DND-41 (cell line): ENCODE results near the gene UVRAG.

ENCODE experiments used
- ATAC-seq: fragments of 200-7000 bp; cut with Tn5 transposase; 3 replicates; pipeline ENCODE4 v1.9.1; 2021; ENCODE audit warnings: low read depth; ENCODE audit not compliant: insufficient read depth
- DNase-seq: peaks from one replicate; pipeline ENCODE4 v3.0.0-alpha.2; 2020
- H2AFZ ChIP-seq: 2 replicates; pipeline ENCODE4 v1.6.0; 2012; ENCODE audit warnings: low read depth, low read length
- H3K27ac ChIP-seq: 2 replicates; pipeline ENCODE4 v1.5.1; 2012; ENCODE audit warnings: low read length, inconsistent platforms
- H3K27me3 ChIP-seq: fragments of 200-600 bp; sonication (generic); 2 replicates; pipeline ENCODE4 v1.6.0; 2012; ENCODE audit warnings: low read length, mild to moderate bottlenecking, inconsistent platforms; ENCODE audit not compliant: insufficient read depth, poor library complexity
- H3K36me3 ChIP-seq: 2 replicates; pipeline ENCODE4 v1.5.1; 2012; ENCODE audit warnings: low read length, inconsistent platforms; ENCODE audit not compliant: insufficient read depth
- H3K4me1 ChIP-seq: 2 replicates; pipeline ENCODE4 v1.5.1; 2012; ENCODE audit warnings: mild to moderate bottlenecking, low read length; ENCODE audit not compliant: insufficient read depth
- H3K4me2 ChIP-seq: 2 replicates; pipeline ENCODE4 v1.6.0; 2012; ENCODE audit warnings: mild to moderate bottlenecking, moderate library complexity, low read length, inconsistent platforms; ENCODE audit not compliant: insufficient read depth
- H3K4me3 ChIP-seq, 2 experiments: fragments of 200-600 bp in 1 of 2; shearing (Covaris generic) in 1 of 2; 2 replicates each; pipeline ENCODE4 v1.5.1; 2012 to 2016; ENCODE audit warnings: inconsistent platforms in 2 of 2, low read length in 2 of 2, mild to moderate bottlenecking in 2 of 2, low read depth in 1 of 2, moderate library complexity in 1 of 2
- H3K79me2 ChIP-seq: 2 replicates; pipeline ENCODE4 v1.6.0; 2012; ENCODE audit warnings: low read length, inconsistent platforms; ENCODE audit not compliant: insufficient read depth
- H3K9ac ChIP-seq: 2 replicates; pipeline ENCODE4 v1.6.0; 2012; ENCODE audit warnings: low read depth, mild to moderate bottlenecking, inconsistent platforms, low read length, moderate library complexity
- H3K9me3 ChIP-seq: 2 replicates; pipeline ENCODE4 v1.5.1; 2012; ENCODE audit warnings: low read length, moderate library complexity, mild to moderate bottlenecking, inconsistent platforms; ENCODE audit not compliant: insufficient read depth, severe bottlenecking
- H4K20me1 ChIP-seq: 2 replicates; pipeline ENCODE4 v1.6.0; 2012; ENCODE audit warnings: low read length; ENCODE audit not compliant: insufficient read depth
- EZH2 ChIP-seq: IDR thresholded peaks from 3 replicates; pipeline ENCODE4 v1.6.1; 2012; ENCODE audit warnings: borderline replicate concordance, low read depth, mild to moderate bottlenecking, moderate library complexity, low read length, inconsistent platforms; ENCODE audit not compliant: severe bottlenecking
- TF ChIP-seq, protein P1 (sequence below): IDR thresholded peaks from 2 replicates; pipeline ENCODE4 v1.5.1; 2012; ENCODE audit warnings: borderline replicate concordance, low read length, moderate library complexity, mild to moderate bottlenecking; ENCODE audit not compliant: poor library complexity, severe bottlenecking; ENCODE audit errors: extremely low read depth

Gene UVRAG

DNA sequence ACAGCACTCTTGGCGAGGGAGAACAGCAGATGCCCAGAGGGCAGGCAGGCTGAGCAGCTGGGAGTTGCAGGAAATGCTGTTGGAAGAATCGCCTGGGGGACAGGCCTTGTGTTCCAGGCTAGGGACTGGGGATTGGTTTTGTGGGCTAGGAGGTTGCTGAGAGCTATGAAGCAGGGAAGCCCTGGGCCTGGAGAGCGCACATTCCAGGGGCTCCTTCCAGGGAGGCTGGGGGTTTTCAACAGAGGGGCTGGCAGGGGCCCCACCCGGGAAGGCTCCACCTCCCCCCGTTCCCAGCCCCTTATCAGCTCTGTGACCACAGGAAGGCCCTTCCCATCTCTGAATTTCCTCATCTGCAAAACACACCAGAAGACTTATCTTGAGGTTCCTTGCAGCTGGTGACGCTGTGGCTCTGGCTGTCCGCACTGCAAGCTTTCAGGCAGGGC lies 369.6 kb downstream of the UVRAG start:
- no peak for ATAC-seq
- no peaks in the 10 kb centered on the region for H3K27me3 ChIP-seq
- H3K4me1 ChIP-seq = no peaks in the 10 kb centered on the region
- H3K27ac ChIP-seq = no peak overlapping the region
- H3K9me3 ChIP-seq = no peaks in the 10 kb centered on the region
- H2AFZ ChIP-seq = no peak overlapping the region
- H3K79me2 ChIP-seq = no peaks in the 10 kb centered on the region
- no peaks in the 10 kb centered on the region for H3K36me3 ChIP-seq
- H3K9ac ChIP-seq = no peak overlapping the region
- H4K20me1 ChIP-seq = no peaks in the 10 kb centered on the region
- no peak for DNase-seq
- TF ChIP-seq EZH2 = no peak
- TF ChIP-seq, protein P1, sequence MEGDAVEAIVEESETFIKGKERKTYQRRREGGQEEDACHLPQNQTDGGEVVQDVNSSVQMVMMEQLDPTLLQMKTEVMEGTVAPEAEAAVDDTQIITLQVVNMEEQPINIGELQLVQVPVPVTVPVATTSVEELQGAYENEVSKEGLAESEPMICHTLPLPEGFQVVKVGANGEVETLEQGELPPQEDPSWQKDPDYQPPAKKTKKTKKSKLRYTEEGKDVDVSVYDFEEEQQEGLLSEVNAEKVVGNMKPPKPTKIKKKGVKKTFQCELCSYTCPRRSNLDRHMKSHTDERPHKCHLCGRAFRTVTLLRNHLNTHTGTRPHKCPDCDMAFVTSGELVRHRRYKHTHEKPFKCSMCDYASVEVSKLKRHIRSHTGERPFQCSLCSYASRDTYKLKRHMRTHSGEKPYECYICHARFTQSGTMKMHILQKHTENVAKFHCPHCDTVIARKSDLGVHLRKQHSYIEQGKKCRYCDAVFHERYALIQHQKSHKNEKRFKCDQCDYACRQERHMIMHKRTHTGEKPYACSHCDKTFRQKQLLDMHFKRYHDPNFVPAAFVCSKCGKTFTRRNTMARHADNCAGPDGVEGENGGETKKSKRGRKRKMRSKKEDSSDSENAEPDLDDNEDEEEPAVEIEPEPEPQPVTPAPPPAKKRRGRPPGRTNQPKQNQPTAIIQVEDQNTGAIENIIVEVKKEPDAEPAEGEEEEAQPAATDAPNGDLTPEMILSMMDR = no peak
- H3K4me2 ChIP-seq = no peak overlapping the region
- H3K4me3 ChIP-seq = no peak overlapping the region

DNA sequence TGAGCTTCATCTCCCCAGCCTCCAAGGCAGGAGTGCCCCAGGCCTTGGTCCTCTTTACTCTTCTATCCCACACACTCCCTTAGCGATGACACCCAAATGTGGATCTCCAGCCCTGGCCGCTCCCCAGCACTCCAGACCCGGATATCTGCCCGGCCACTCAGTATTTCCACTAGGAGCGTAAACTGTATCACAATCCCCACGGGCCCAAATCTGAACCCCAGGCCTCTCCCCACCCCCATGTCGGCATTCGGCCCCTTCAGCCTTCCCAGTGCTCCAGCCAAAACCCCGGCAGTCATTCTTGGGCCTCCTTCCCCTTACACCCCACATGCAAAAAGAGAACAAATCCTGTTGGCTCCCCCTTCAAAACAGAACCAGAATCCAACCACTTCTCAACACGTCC lies 370.5 kb downstream of the UVRAG start:
- H3K4me3 ChIP-seq = no peak overlapping the region
- DNase-seq = no peak
- H3K27ac ChIP-seq = no peak overlapping the region
- H4K20me1 ChIP-seq = no peaks in the 10 kb centered on the region
- H3K79me2 ChIP-seq = no peaks in the 10 kb centered on the region
- H3K36me3 ChIP-seq = no peaks in the 10 kb centered on the region
- ATAC-seq = no peak
- no peak overlapping the region for H3K9ac ChIP-seq
- TF ChIP-seq EZH2 = no peak
- TF ChIP-seq, protein P1 = no peak
- H3K4me2 ChIP-seq = no peak overlapping the region
- no peaks in the 10 kb centered on the region for H3K9me3 ChIP-seq
- no peaks in the 10 kb centered on the region for H3K4me1 ChIP-seq
- H3K27me3 ChIP-seq = no peaks in the 10 kb centered on the region
- no peak overlapping the region for H2AFZ ChIP-seq

DNA sequence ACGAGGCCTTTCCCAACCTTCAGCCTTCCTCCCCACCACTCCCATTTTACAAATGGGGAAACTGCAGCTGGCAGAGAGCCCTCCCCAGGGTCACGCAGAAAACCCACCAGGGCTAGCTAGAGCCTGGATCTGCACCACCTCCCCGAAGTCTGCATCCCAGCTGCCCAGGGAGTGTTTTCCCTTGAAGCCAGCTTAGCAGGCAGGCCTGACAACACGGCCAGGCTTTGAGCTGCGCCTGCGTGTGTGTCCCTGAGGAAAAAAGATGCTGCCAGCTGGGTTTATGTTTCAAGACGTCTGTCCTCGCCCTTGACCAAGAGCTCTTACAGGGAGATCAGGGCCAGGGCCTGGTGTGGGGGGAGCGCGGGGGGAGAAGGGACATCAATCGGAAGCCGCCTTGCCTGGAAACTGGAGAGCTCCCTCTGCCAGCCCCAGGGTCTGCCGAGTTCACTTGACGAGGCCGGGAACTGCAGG lies 371.0 kb downstream of the UVRAG start:
- no peaks in the 10 kb centered on the region for H3K9me3 ChIP-seq
- no peaks in the 10 kb centered on the region for H3K36me3 ChIP-seq
- no peak overlapping the region for H3K9ac ChIP-seq
- H3K4me1 ChIP-seq = no peaks in the 10 kb centered on the region
- no peaks in the 10 kb centered on the region for H3K27me3 ChIP-seq
- H3K4me2 ChIP-seq = no peak overlapping the region
- no peak overlapping the region for H2AFZ ChIP-seq
- H4K20me1 ChIP-seq = no peaks in the 10 kb centered on the region
- H3K4me3 ChIP-seq = no peak overlapping the region
- no peak overlapping the region for H3K27ac ChIP-seq
- DNase-seq (no peak), ATAC-seq (no peak)
- TF ChIP-seq, protein P1 = no peak
- TF ChIP-seq EZH2 = no peak
- no peaks in the 10 kb centered on the region for H3K79me2 ChIP-seq
